ENCODE data around the gene YARS2.

Gene YARS2

GRCh38 chr12:32755654-32756475 is at the start of gene YARS2:
Gene YARS2, minus strand, starts transcription at chr12:32755897. Its CDS starts 23 bp downstream, at chr12:32755874.
- DNase-seq: peak; percentile 59 to 72 (median 64)

GRCh38 chr12:32804301-32804700 is 48.6 kb upstream of the YARS2 start:
- DNase-seq: no peak

GRCh38 chr12:32801269-32801980 is 45.7 kb upstream of the YARS2 start:
- DNase-seq: no peak

GRCh38 chr12:32794281-32794680 is 38.6 kb upstream of the YARS2 start:
- DNase-seq: no peak

GRCh38 chr12:32789916-32790315 is 34.2 kb upstream of the YARS2 start:
- no peak for DNase-seq

- DNase-seq: no peak
Measured at GRCh38 chr12:32789446-32789845, 33.7 kb upstream of the YARS2 start.

GRCh38 chr12:32788405-32788804 is 32.7 kb upstream of the YARS2 start:
- no peak for DNase-seq

GRCh38 chr12:32785557-32785956 is 29.9 kb upstream of the YARS2 start:
- no peak for DNase-seq

- no peak for DNase-seq
Measured at GRCh38 chr12:32783029-32783428, 27.3 kb upstream of the YARS2 start.

GRCh38 chr12:32780071-32780470 is 24.4 kb upstream of the YARS2 start:
- DNase-seq: no peak

- no peak for DNase-seq
Measured at GRCh38 chr12:32777691-32778175, 22.0 kb upstream of the YARS2 start.

- no peak for DNase-seq
Measured at GRCh38 chr12:32777159-32777558, 21.5 kb upstream of the YARS2 start.

GRCh38 chr12:32776258-32776657 is 20.6 kb upstream of the YARS2 start:
- DNase-seq: no peak

- no peak for DNase-seq
Measured at GRCh38 chr12:32773691-32774090, 18.0 kb upstream of the YARS2 start.

- DNase-seq: no peak
Measured at GRCh38 chr12:32770141-32770540, 14.4 kb upstream of the YARS2 start.

- no peak for DNase-seq
Measured at GRCh38 chr12:32768518-32768917, 12.8 kb upstream of the YARS2 start.

GRCh38 chr12:32765906-32766305 is 10.2 kb upstream of the YARS2 start:
- no peak for DNase-seq

GRCh38 chr12:32761716-32762115 is 6.0 kb upstream of the YARS2 start:
- DNase-seq: no peak

GRCh38 chr12:32757157-32757556 is 1.5 kb upstream of the YARS2 start:
- DNase-seq: no peak

GRCh38 chr12:32756476-32757066 is 874 bp upstream of the YARS2 start:
- no peak for DNase-seq

GRCh38 chr12:32755051-32755653 is 545 bp downstream of the YARS2 start:
- DNase-seq: peak; percentile 41 to 60 (median 48)

GRCh38 chr12:32754111-32754510 is 1.6 kb downstream of the YARS2 start:
- no peak for DNase-seq

- no peak for DNase-seq
Measured at GRCh38 chr12:32753605-32754004, 2.1 kb downstream of the YARS2 start.
